ENCODE results near the gene IFFO2. TPM values are rescaled to one million over a fixed set of nuclear protein-coding genes. Genes with fewer than 3 reads are reported as not detected.

IFFO2 gene
- total and polyA plus RNA-seq, 10 of the 15 experiments (the other 5 are each of a cell fraction or from before 2014, with no cell fraction given): 1.2 to 18.4 (median 6.7) TPM

- intact Hi-C loops (cut with micrococcal nuclease; ENCODE audit: unreplicated experiment): loop anchor here (2.0 kb wide), 1 partner anchor 355 kb away; no protein-coding TSS in a partner anchor
- TF ChIP-seq E2F8 (IDR thresholded peaks at IDR 0.05; ENCODE audit: low read depth, partially characterized antibody) (no peak), BCL3 (IDR thresholded peaks at IDR 0.05; ENCODE audit: borderline replicate concordance, insufficient read depth, low read depth, low read length, poor library complexity, severe bottlenecking) (no peak), ZNF274 (IDR thresholded peaks at IDR 0.05; ENCODE audit: insufficient read depth, insufficient read length) (no peak), SMARCA5 (IDR thresholded peaks at IDR 0.05) (no peak), CREM (IDR thresholded peaks at IDR 0.05; ENCODE audit: low read depth) (no peak), MEF2A (IDR thresholded peaks at IDR 0.05; ENCODE audit: insufficient read depth, low read depth, low read length) (no peak), MXI1 (IDR thresholded peaks at IDR 0.05; ENCODE audit: low read depth, low read length) (no peak), HDAC2 (IDR thresholded peaks at IDR 0.05) (no peak), POLR2A (IDR thresholded peaks at IDR 0.05; ENCODE audit: low read depth, low read length) (no peak), RB1 (IDR thresholded peaks at IDR 0.05; ENCODE audit: borderline replicate concordance) (no peak), NKRF (conservative IDR thresholded peaks at IDR 0.05) (no peak), E4F1 (IDR thresholded peaks at IDR 0.05; ENCODE audit: borderline replicate concordance, partially characterized antibody) (no peak)
Measured at GRCh38 chr1:18885311-18886002, 71.0 kb downstream of the IFFO2 start.

More at GRCh38 chr1:18885311-18886002, 71.0 kb downstream of the IFFO2 start:
- WGBS (ENCODE audit: insufficient coverage, insufficient replicate concordance, low lambda C conversion rate, missing lambda C conversion rate): 82% methylated on average over 13 of the region's 17 CpGs
- Histone ChIP-seq H3K4me1 (ENCODE audit: control insufficient read depth, insufficient read depth, low read length) (no peaks in the 10 kb centered on the region), H4K20me1 (ENCODE audit: control insufficient read depth, insufficient read depth) (no peaks in the 10 kb centered on the region), H3K4me2 (ENCODE audit: control insufficient read depth, insufficient read depth) (no peak overlapping the region), H3K9ac (ENCODE audit: control insufficient read depth, insufficient read depth, low read length) (no peak overlapping the region), H2AFZ (ENCODE audit: control insufficient read depth, low read depth, low read length) (no peak overlapping the region), H3K79me2 (ENCODE audit: control insufficient read depth, insufficient read depth, low read length) (no peaks in the 10 kb centered on the region), H3K9me3 (replicated peaks; ENCODE audit: control insufficient read depth, insufficient read depth, low read length) (no peaks in the 10 kb centered on the region), H3K4me3 (no peak overlapping the region), H3K27ac (ENCODE audit: control insufficient read depth, insufficient read depth) (no peak overlapping the region), H3K27me3 (replicated peaks in 1 of 2; ENCODE audit: control insufficient read depth in 2 of 2, insufficient read depth in 2 of 2, low read length in 1 of 2) (no peaks in the 10 kb centered on the region), H3K36me3 (ENCODE audit: control insufficient read depth in 2 of 2, insufficient read depth in 2 of 2, low read length in 1 of 2) (peaks cover 0 to 3% of the 10 kb centered on the region in 2 experiments; a peak in 2 of 4 replicates)
- in situ Hi-C loops (cut with MboI): no loop called here
- DNase-seq (ENCODE audit: low read depth, low spot score): no peak
- ATAC-seq: no peak
- POLR2A ChIA-PET: no interaction called here
- CTCF ChIA-PET: interaction anchor here (1.0 to 3.4 kb wide), 6 partner anchors 22 to 353 kb away, joined by 3 to 13 read pairs (median 8); no protein-coding TSS in a partner anchor
- no peak for FAIRE-seq
- BruUV-seq (replicated peaks): no TSS peak
- RAD21 ChIA-PET (ENCODE audit: unreplicated experiment): interaction anchor here (1.6 kb wide), 1 partner anchor 22 kb away, joined by 8 read pairs; no protein-coding TSS in a partner anchor
- SMC1A ChIA-PET (ENCODE audit: uncharacterized antibody, unreplicated experiment): interaction anchor here (1.8 kb wide), 1 partner anchor 23 kb away, joined by 3 read pairs; no protein-coding TSS in a partner anchor

Measured in GM12878 (cell line).